ENCODE results near the gene SYNGR3. TPM values are rescaled to one million over a fixed set of nuclear protein-coding genes. Genes with fewer than 3 reads are reported as not detected.

Gene SYNGR3
- total and polyA plus RNA-seq, 2 of the 13 experiments (the other 11 are each of a cell fraction or from before 2014, with no cell fraction given): 0.97 to 5.7 TPM

GRCh38 chr16:1991135-1991551 is 1.4 kb downstream of the SYNGR3 start (continued):
- TF ChIP-seq ZNF687 (CRISPR knock-in tag; IDR thresholded peaks at IDR 0.05): peak; percentile 53
- 0 out of 2 replicates have a peak, but pooled peaks have one; percentile 7 for TF ChIP-seq MYC (CRISPR knock-in tag; IDR thresholded peaks at IDR 0.05; ENCODE audit: borderline replicate concordance)
- TF ChIP-seq FOXM1 (CRISPR knock-in tag; IDR thresholded peaks at IDR 0.05): no peak

- intact Hi-C loops (cut with micrococcal nuclease; ENCODE audit: unreplicated experiment): no loop called here
- H3K9me3 ChIP-seq (ENCODE audit: low read length): no peaks in the 10 kb centered on the region
- no peaks in the 10 kb centered on the region for H3K79me2 ChIP-seq (ENCODE audit: insufficient read depth, low read length)
- no peak for TF ChIP-seq E2F5 (CRISPR knock-in tag; conservative IDR thresholded peaks at IDR 0.05)
- 0 out of 2 replicates have a peak, but pooled peaks have one; percentile 7 for TF ChIP-seq ZSCAN21 (CRISPR knock-in tag; IDR thresholded peaks at IDR 0.05; ENCODE audit: borderline replicate concordance)
- peak overlapping the region; percentile 95 for H3K4me2 ChIP-seq (ENCODE audit: low read depth, low read length)
- ChIA-PET POLR2A (interaction anchor here (0.7 to 2.6 kb wide), 5 partner anchors 20 to 164 kb away, joined by 3 to 16 read pairs (median 9); partner anchors contain the start of genes RPS2, TBL3 and TRAF7), CTCF (ENCODE audit: low intra/inter-chr PET ratio, low total read pairs) (no interaction called here)
- H4K20me1 ChIP-seq (ENCODE audit: insufficient read depth, low read length): no peaks in the 10 kb centered on the region
- BruUV-seq (replicated peaks): no TSS peak
- FAIRE-seq: no peak
- in situ Hi-C loops (cut with HindIII; ENCODE audit: extremely low pct_ligation_motif_present, low pct_unique_long_range_greater_than_20kb): no loop called here
- no peak overlapping the region for H3K9ac ChIP-seq (ENCODE audit: insufficient read depth, low read depth, low read length)
- H3K27ac ChIP-seq (ENCODE audit: extremely low read length, insufficient read depth, low read length): no peak overlapping the region
- no peak for DNase-seq (ENCODE audit: low spot score)
- ATAC-seq: no peak
- peak overlapping the region in 1 of 3 experiments; percentile 82; a peak in 2 of 6 replicates for H3K4me3 ChIP-seq (replicated peaks in 1 of 3; ENCODE audit: insufficient read depth in 1 of 3, low read depth in 2 of 3, low read length in 3 of 3)
- H3K4me1 ChIP-seq (ENCODE audit: insufficient read depth, low read length): peaks cover 52% of the 10 kb centered on the region
- peaks cover 0 to 8% of the 10 kb centered on the region in 2 experiments; a peak in 2 of 5 replicates for H3K27me3 ChIP-seq (ENCODE audit: control insufficient read depth in 1 of 2, insufficient read depth in 2 of 2, low read length in 2 of 2)
- WGBS (ENCODE audit: low lambda C conversion rate): 92% methylated on average over 22 of the region's 22 CpGs
- peaks cover 2 to 5% of the 10 kb centered on the region in 2 experiments; a peak in 3 of 5 replicates for H3K36me3 ChIP-seq (replicated peaks in 1 of 2; ENCODE audit: control insufficient read depth in 1 of 2, insufficient read depth in 2 of 2, low read length in 2 of 2)
- no peak overlapping the region for H2AFZ ChIP-seq (ENCODE audit: low read length)
Observed at GRCh38 chr16:1991588-1991947, 1.8 kb downstream of the SYNGR3 start.

Data from HepG2 (cell line).